ENCODE results near the gene DOC2B.
A peak's percentile ranks its signal among the peaks of the same experiment; 100 is the strongest.
"Not testable (repeated sequence)": the region's sequence is repeated elsewhere in the genome, so short reads cannot be mapped to it uniquely, and the experiment has no call there.

DOC2B gene

GRCh38 chr17:144936-145670, 36.3 kb downstream of the DOC2B start:
- DNase-seq (ENCODE audit: low read depth): no peak

GRCh38 chr17:143785-144281, 37.6 kb downstream of the DOC2B start:
- DNase-seq (ENCODE audit: low read depth): peak; percentile 26

GRCh38 chr17:142876-143784, 38.3 kb downstream of the DOC2B start:
- no peak for DNase-seq (ENCODE audit: low read depth)

GRCh38 chr17:142102-142661, 39.3 kb downstream of the DOC2B start:
- no peak for DNase-seq (ENCODE audit: low read depth)

- DNase-seq (ENCODE audit: low read depth): not testable (repeated sequence)
Observed at GRCh38 chr17:139401-140205, 41.8 kb downstream of the DOC2B start.

GRCh38 chr17:137166-137807, 44.2 kb downstream of the DOC2B start, which contains the start of gene SCGB1C2:
Gene SCGB1C2, plus strand, starts transcription at chr17:137569. Its CDS starts 22 bp downstream, at chr17:137591.
- not testable (repeated sequence) for DNase-seq (ENCODE audit: low read depth)

- not testable (repeated sequence) for DNase-seq (ENCODE audit: low read depth)
Observed at GRCh38 chr17:136531-136930, 44.9 kb downstream of the DOC2B start.

- not testable (repeated sequence) for DNase-seq (ENCODE audit: low read depth)
Observed at GRCh38 chr17:135895-136294, 45.6 kb downstream of the DOC2B start.

GRCh38 chr17:135022-135421, 46.4 kb downstream of the DOC2B start:
- not testable (repeated sequence) for DNase-seq (ENCODE audit: low read depth)

GRCh38 chr17:134332-134785, 47.1 kb downstream of the DOC2B start:
- not testable (repeated sequence) for DNase-seq (ENCODE audit: low read depth)

GRCh38 chr17:133932-134331, 47.5 kb downstream of the DOC2B start:
- not testable (repeated sequence) for DNase-seq (ENCODE audit: low read depth)

GRCh38 chr17:118339-118917, 63.0 kb downstream of the DOC2B start:
- not testable (repeated sequence) for DNase-seq (ENCODE audit: low read depth)

GRCh38 chr17:113111-113510, 68.3 kb downstream of the DOC2B start:
- DNase-seq (ENCODE audit: low read depth): not testable (repeated sequence)

Measured in stromal cell of bone marrow (primary cell).